Right lobe of liver (tissue), 6 donors: ENCODE data around the gene ASAP2. TPM values are rescaled to one million over a fixed set of nuclear protein-coding genes. Genes with fewer than 3 reads are reported as not detected.

Experiments
- ATAC-seq, 4 donors: fragments of 200-7000 bp; cut with Tn5 transposase; one replicate each; pipeline ENCODE4 v1.9.1; 2020; ENCODE audit warnings: mild to moderate bottlenecking in 4 of 4, moderate library complexity in 4 of 4
- DNase-seq, 3 donors: peaks; one replicate each; pipeline ENCODE4 v3.0.0-alpha.2; 2020
- H3K27ac ChIP-seq, 3 donors: fragments of 200-600 bp; one replicate each; pipeline ENCODE4 v1.8.0; 2022
- H3K27me3 ChIP-seq, 2 donors: fragments of 200-600 bp; one replicate each; pipeline ENCODE4 v1.8.0; 2022
- H3K36me3 ChIP-seq, 4 donors: fragments of 200-600 bp; sonication (generic) in 1 of 4; one replicate each; pipeline versions ENCODE4 v1.5.1 to v1.8.0; 2017 to 2022; ENCODE audit warnings: control low read depth in 1 of 4
- H3K4me1 ChIP-seq, 4 donors: fragments of 200-600 bp; sonication (generic) in 1 of 4; one replicate each; pipeline versions ENCODE4 v1.5.1 to v1.8.0; 2017 to 2022; ENCODE audit warnings: control low read depth in 1 of 4
- H3K4me3 ChIP-seq, 3 donors: fragments of 200-600 bp; one replicate each; pipeline ENCODE4 v1.8.0; 2022
- H3K9me3 ChIP-seq, 4 donors: fragments of 200-600 bp; sonication (generic) in 1 of 4; one replicate each; pipeline versions ENCODE4 v1.5.1 to v1.8.0; 2017 to 2022; ENCODE audit warnings: control low read depth in 1 of 4
- POLR2A ChIP-seq: fragments of 450-650 bp; IDR thresholded peaks from one replicate; pipeline ENCODE4 v1.6.1; 2017; ENCODE audit warnings: antibody characterized with exemption, mild to moderate bottlenecking
- WGBS: methylation state at CpG from one replicate; pipeline ENCODE4 v1.1.6; 2018; ENCODE audit warnings: low coverage, low lambda C conversion rate; ENCODE audit not compliant: insufficient coverage; ENCODE audit errors: missing lambda C conversion rate; 5-methylcytosine and 5-hydroxymethylcytosine counted together
- intact Hi-C, 2 donors: fragments of 100-400 bp; cut with DNase I; formaldehyde crosslinking; loops; one replicate each; pipeline versions ENCODE4 v1.11.2 to v1.14.1; 2022
- total RNA-seq, 6 experiments: library from RNA; depleted of rRNA in 2 of 6; stranded (reverse); fragments of >200 nt in 2 of 6; fragmentation: NEBNext Ultra II Directional in 3 of 6; extraction: Animal tissue kit (Norgen Biotek cat#: 25700) in 3 of 6; gene quantifications; one replicate each; pipeline versions ENCODE4 v1.1.0 to v1.2.4, GENCODE V29; 2016 to 2023
- TF ChIP-seq, protein P1 (sequence below), 4 donors: fragments of 200-600 bp in 3 of 4; fragments of 450-650 bp in 1 of 4; IDR thresholded peaks; one replicate each; pipeline versions ENCODE4 v1.5.1 to v1.8.0; 2016 to 2022; ENCODE audit warnings: antibody characterized with exemption in 4 of 4, mild to moderate bottlenecking in 2 of 4
- donor health status: DM: no; HTN: yes; CAD: no.
- donor health status: DM: no; HTN: no; CAD: no.
- donor health status: DM: no; HTN: no; CAD: no.
- donor health status: DM: no; HTN: yes; CAD: no.
- donor health status: DM: no; HTN: yes; CAD: no.

Gene ASAP2
- total RNA-seq, 6 experiments from 2014 or later, result 2.4 to 5.2 (median 3.9) TPM

DNA sequence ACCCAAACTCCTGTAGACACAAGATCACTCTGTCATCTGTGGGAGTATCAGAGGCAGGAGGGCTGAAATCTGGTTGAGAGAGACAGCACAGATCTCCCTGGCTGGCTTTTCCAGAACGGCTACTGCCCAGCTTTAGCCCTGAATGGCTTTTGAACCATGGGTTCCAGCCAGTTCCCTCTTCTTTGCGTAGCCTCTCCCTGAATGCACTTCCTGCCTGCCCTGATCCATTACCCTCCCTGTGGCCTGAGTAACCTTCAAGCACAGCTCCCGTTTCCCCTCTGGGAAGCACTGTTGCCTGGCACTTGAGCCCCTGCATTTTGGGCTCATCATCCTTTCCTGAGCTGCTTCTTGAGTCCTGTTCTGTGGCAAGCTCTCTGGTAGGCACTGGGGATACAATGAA lies 68.8 kb downstream of the ASAP2 start:
- Histone ChIP-seq H3K4me3 (no peak overlapping the region), H3K27ac (no peak overlapping the region), H3K4me1 (no peaks in the 10 kb centered on the region), H3K9me3 (no peaks in the 10 kb centered on the region), H3K27me3 (no peaks in the 10 kb centered on the region), H3K36me3 (no peaks in the 10 kb centered on the region)
- no peak for TF ChIP-seq POLR2A
- TF ChIP-seq, protein P1, sequence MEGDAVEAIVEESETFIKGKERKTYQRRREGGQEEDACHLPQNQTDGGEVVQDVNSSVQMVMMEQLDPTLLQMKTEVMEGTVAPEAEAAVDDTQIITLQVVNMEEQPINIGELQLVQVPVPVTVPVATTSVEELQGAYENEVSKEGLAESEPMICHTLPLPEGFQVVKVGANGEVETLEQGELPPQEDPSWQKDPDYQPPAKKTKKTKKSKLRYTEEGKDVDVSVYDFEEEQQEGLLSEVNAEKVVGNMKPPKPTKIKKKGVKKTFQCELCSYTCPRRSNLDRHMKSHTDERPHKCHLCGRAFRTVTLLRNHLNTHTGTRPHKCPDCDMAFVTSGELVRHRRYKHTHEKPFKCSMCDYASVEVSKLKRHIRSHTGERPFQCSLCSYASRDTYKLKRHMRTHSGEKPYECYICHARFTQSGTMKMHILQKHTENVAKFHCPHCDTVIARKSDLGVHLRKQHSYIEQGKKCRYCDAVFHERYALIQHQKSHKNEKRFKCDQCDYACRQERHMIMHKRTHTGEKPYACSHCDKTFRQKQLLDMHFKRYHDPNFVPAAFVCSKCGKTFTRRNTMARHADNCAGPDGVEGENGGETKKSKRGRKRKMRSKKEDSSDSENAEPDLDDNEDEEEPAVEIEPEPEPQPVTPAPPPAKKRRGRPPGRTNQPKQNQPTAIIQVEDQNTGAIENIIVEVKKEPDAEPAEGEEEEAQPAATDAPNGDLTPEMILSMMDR (IDR thresholded peaks at IDR 0.05), result no peak
- 64% methylated on average over 1 of the region's 3 CpGs for WGBS
- no peak for DNase-seq
- ATAC-seq, result peak in 3 of 4 donors; percentile 42 to 44 (median 44)
- intact Hi-C loops, result no loop called here

DNA sequence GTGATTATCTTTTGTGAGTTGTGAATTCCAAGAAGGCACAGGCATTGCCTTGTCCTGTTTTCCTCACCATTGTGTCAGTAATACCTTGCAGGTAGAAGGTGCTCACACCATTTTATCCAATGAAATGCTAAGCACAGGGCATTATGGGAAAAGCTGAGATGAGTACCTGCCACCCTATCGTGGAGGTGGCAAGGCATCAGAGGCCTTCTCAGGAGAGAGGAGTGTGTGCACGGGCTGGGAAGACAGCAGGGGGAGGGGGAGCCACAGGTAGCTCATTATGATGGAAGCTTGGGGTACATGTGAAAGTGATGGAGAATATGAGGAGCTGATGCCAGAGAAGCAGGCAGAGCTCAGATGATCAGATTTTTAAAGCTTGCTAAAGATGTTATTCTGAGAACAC lies 69.5 kb downstream of the ASAP2 start:
- no peak for TF ChIP-seq POLR2A
- TF ChIP-seq, protein P1 (IDR thresholded peaks at IDR 0.05), result no peak
- no peaks in the 10 kb centered on the region for H3K4me1 ChIP-seq
- no peaks in the 10 kb centered on the region for H3K36me3 ChIP-seq
- DNase-seq (no peak), ATAC-seq (no peak)
- no peak overlapping the region for H3K27ac ChIP-seq
- H3K9me3 ChIP-seq, result no peaks in the 10 kb centered on the region
- 81% methylated on average over 2 of the region's 2 CpGs for WGBS
- H3K27me3 ChIP-seq, result no peaks in the 10 kb centered on the region
- intact Hi-C loops, result no loop called here
- H3K4me3 ChIP-seq, result no peak overlapping the region

DNA sequence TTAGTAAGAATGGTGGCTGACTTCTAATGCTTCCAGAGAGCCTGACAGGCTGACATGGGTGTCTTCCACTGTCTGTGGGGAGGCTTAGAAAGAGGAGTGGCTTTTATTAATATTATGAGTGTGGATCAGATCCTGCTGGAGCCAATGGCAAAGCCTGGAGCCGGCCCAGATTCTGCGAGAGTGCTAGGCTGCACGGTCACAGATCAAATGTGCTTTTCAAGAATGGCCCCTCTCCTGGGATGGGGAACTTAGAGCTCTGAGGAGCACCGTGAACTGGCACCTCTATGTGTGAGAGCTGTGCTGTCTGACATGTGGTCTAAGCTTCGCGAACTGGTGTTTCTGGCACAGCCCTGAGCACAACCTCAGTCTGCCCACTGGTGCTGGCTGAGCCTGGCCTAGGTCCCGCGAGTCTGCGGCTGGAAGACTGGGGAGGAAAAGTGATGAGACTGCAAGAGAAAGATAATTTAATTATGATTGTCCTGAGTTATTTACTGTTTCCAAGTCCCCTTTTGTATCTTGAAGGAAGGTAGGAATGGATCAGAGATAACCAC lies 70.4 kb downstream of the ASAP2 start:
- 86% methylated on average over 8 of the region's 9 CpGs for WGBS
- H3K4me3 ChIP-seq, result no peak overlapping the region
- ATAC-seq (peak in 1 of 4 donors; percentile 32), DNase-seq (no peak)
- H3K9me3 ChIP-seq, result no peaks in the 10 kb centered on the region
- no peaks in the 10 kb centered on the region for H3K4me1 ChIP-seq
- intact Hi-C loops, result no loop called here
- H3K27ac ChIP-seq, result no peak overlapping the region
- TF ChIP-seq POLR2A, result no peak
- TF ChIP-seq, protein P1 (IDR thresholded peaks at IDR 0.05), result no peak
- no peaks in the 10 kb centered on the region for H3K27me3 ChIP-seq
- no peaks in the 10 kb centered on the region for H3K36me3 ChIP-seq

DNA sequence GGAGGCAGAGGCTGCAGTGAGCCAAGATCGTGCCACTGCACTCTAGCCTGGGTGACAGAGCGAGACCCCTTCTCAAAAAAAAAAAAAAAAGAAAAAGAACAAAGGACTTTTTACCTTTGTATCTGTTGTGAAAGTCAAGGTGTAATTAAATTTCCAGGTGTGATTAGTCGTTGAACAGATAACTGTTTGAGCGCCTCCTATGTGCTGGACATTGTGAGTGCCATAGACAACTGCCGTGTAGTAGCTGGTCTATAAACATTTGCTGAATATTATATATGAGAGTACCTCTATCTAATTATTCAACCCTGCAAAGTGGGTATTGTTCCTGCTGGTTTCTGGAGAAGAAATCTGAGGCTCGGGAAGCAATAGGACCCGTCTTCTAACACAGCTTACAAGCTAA lies 71.8 kb downstream of the ASAP2 start:
- H3K27ac ChIP-seq, result no peak overlapping the region
- no peaks in the 10 kb centered on the region for H3K9me3 ChIP-seq
- H3K27me3 ChIP-seq, result no peaks in the 10 kb centered on the region
- intact Hi-C loops, result no loop called here
- no peak for ATAC-seq
- WGBS, result 81% methylated on average over 7 of the region's 7 CpGs
- H3K4me1 ChIP-seq, result no peaks in the 10 kb centered on the region
- no peaks in the 10 kb centered on the region for H3K36me3 ChIP-seq
- DNase-seq, result no peak
- no peak overlapping the region for H3K4me3 ChIP-seq
- TF ChIP-seq, protein P1 (IDR thresholded peaks at IDR 0.05), result no peak
- TF ChIP-seq POLR2A, result no peak

DNA sequence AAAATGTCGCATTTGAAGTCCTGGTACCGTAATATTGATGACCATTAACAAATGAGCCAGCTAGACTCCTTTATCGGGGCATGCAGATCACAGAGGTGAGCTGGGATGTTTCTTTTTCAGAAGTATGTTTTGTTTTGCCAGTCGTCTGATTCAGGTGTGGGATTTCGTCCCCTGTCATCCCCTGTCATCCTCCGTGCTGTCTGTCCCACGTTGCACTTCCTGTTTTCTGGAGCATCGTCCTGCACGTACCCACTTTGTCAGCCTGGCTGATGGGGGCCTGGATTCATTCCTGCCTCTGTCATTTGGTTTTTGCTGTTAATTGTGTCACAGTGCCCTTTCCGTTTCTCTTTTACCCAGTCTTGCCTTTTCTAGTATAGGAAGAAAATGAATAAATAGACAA lies 72.8 kb downstream of the ASAP2 start:
- no peaks in the 10 kb centered on the region for H3K36me3 ChIP-seq
- H3K9me3 ChIP-seq, result no peaks in the 10 kb centered on the region
- no peak overlapping the region for H3K27ac ChIP-seq
- no peak for TF ChIP-seq POLR2A
- TF ChIP-seq, protein P1 (IDR thresholded peaks at IDR 0.05), result no peak
- DNase-seq (no peak), ATAC-seq (no peak)
- 51% methylated on average over 9 of the region's 10 CpGs for WGBS
- no peaks in the 10 kb centered on the region for H3K27me3 ChIP-seq
- H3K4me3 ChIP-seq, result no peak overlapping the region
- H3K4me1 ChIP-seq, result no peaks in the 10 kb centered on the region
- intact Hi-C loops, result no loop called here
